Measurements from ENCODE around the gene DACT1.

GRCh38 chr14:58659846-58660245 is 22.1 kb downstream of the DACT1 start:
- TF ChIP-seq CTCF (IDR thresholded peaks at IDR 0.05) (no peak), POLR2A (IDR thresholded peaks at IDR 0.05) (no peak)

All from thyroid gland (tissue), 4 donors.